ENCODE results near the gene CPNE7.
"Not testable (repeated sequence)": the region's sequence is repeated elsewhere in the genome, so short reads cannot be mapped to it uniquely, and the experiment has no call there.

The CPNE7 gene

DNA sequence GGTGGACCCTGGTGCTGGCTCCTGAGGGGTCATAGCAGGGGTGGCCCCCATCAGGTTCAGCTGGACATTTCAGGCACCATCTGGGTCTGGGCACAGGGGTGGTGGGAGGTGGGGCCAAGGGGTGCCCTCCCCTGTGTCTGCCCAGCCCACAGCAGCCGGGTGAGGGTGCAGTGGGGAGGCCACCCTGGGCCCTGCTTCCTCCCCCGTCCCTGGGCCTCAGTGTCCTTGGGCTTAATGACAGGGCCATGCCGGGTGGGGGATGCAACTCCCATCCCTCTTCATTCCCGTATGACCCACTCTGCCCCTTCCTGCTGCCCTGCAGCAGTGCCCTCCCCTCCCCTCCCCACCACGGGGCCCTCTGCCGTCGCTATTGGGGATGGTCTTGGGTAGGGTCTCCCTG, 10.7 kb downstream of the CPNE7 start:
- no peak for DNase-seq

GRCh38 chr16:89586853-89587252, 11.3 kb downstream of the CPNE7 start:
- no peak for DNase-seq

DNA sequence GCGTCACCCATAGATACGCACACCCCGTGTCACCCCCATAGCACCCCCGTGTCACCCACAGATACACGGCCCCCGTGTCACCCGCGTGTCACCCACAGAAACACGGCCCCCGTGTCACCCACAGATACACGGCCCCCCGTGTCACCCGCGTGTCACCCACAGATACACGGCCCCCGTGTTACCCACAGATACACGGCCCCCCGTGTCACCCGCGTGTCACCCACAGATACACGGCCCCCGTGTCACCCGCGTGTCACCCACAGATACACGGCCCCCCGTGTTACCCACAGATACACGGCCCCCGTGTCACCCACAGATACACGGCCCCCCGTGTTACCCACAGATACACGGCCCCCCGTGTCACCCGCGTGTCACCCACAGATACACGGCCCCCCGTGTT, 12.1 kb downstream of the CPNE7 start:
- not testable (repeated sequence) for DNase-seq

GRCh38 chr16:89588413-89589109, 13.0 kb downstream of the CPNE7 start:
- no peak for DNase-seq

- no peak for DNase-seq
Observed at GRCh38 chr16:89589241-89589926, 13.8 kb downstream of the CPNE7 start.

DNA sequence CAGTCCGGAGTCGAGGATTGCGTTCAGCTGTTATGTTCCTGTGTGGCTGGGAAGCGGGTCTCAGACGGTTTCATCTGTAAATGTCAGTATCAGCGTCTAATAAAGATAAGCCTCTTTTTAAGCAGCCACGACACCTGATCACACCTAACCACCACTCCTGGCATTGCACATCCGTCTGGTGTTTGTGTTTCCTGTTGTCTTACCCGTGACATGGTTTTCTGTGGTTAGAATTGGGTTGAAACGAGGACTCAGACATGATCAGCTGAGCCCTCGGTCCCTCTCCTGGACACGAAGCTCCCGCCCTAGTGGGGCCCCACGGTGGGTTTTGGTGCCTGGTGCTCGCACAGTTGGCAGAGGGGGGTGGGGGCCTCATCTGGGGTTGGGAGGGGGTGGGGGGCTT, 18.3 kb downstream of the CPNE7 start:
- no peak for DNase-seq

- no peak for DNase-seq
Observed at GRCh38 chr16:89595330-89596060, 19.9 kb downstream of the CPNE7 start.

- DNase-seq, result no peak
Observed at GRCh38 chr16:89596061-89596689, 20.6 kb downstream of the CPNE7 start.

DNA sequence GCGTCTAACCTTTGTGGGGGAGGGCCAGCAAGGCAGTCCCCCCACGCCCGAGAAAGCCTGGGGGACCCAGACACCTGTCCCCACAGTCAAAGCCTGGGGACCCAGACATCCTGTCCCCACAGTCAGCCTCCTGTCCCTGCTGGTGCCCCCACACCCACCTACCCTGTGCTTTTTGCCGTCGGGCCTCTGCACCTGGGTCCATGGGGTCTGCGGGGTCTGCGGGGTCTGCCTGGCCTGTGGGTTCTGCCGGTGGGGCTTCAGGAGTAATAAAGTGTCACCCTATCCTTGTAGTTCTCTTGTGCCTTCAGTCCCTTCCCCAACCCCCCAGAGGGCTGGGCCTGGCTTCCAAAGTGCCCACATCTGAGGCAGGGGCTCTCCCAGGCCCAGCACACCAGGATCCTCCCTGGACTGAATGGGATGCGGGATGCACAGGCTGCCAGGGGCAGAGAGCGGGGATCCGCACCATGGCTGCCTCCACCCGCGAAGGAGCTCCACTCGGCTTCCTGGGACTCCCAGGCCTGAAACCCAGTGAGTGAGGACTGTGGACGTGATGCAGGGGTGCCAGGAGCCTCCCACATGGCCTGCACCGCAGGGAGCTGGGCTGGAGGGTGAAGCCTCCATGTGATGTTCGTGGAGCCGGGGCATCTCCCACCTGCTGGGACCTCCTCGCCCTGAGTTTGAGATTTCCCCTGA, 21.5 kb downstream of the CPNE7 start:
- no peak for DNase-seq

GRCh38 chr16:89598199-89598598, 22.6 kb downstream of the CPNE7 start:
- peak in 1 of 2 experiments; percentile 19 for DNase-seq

- peak in 1 of 2 experiments; percentile 58 for DNase-seq
Observed at GRCh38 chr16:89599451-89599858, 23.9 kb downstream of the CPNE7 start.

GRCh38 chr16:89599902-89600301, 24.3 kb downstream of the CPNE7 start:
- no peak for DNase-seq

- DNase-seq, result no peak
Observed at GRCh38 chr16:89600427-89600826, 24.9 kb downstream of the CPNE7 start.

DNA sequence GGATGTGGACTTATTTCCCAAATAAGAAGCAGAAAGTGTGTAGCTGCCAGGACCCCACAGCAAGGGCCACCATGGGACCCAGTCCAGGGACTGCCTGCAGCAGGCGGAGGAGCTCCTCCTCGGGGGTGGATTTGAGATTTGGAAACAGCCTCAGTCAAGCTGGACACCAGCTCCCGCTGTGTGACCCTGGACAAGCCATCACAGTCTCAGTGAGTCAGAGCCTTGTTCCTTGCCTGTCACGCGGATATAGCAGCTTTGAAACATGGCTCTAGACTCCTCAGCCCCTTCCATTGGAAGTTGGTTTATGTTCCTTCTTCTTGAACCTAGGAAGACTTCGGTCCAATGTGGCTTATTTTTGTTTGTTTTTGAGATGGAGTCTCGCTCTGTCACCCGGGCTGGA, 25.4 kb downstream of the CPNE7 start:
- DNase-seq, result no peak

DNA sequence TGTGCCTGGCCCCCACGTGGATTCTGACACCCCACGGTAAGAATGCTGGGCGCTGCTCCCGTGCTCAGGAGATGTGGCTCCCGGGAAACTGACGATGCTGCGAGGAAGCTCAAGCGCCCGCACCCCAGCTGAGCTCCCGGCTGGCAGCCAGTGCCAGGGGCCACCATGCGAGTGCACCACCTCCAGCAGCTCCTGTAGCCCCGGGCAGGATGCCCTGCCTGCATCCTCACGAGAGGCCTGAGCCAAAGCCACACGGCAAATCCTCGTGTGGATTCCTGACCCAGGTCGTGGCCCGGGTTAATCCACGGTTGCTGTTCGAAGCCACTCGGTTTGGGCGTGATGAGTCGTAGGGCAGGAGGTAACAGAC, 26.3 kb downstream of the CPNE7 start:
- no peak for DNase-seq

GRCh38 chr16:89602273-89602951, 26.9 kb downstream of the CPNE7 start:
- DNase-seq, result peak; percentile 53 to 75

GRCh38 chr16:89602952-89603590, 27.5 kb downstream of the CPNE7 start:
- no peak for DNase-seq

DNA sequence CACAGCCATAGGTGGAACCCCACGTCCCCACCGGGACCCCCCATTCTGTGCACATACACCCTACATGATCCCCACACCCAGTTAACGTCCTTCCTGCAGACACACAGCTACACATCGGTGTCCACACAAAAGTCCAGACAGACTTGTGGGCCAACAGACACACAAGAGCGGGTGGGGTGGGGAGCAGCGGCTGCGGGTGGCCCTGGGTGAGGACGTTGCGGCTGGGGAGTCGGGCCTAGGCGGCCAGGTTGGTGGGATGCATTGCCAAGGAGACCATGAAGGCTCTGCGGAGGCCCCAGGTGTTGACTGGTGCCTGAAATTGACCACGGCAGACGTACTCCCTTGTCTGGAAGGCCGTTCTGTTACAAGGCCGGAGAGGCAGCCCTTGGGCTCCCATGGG, 29.2 kb downstream of the CPNE7 start:
- no peak for DNase-seq

DNA sequence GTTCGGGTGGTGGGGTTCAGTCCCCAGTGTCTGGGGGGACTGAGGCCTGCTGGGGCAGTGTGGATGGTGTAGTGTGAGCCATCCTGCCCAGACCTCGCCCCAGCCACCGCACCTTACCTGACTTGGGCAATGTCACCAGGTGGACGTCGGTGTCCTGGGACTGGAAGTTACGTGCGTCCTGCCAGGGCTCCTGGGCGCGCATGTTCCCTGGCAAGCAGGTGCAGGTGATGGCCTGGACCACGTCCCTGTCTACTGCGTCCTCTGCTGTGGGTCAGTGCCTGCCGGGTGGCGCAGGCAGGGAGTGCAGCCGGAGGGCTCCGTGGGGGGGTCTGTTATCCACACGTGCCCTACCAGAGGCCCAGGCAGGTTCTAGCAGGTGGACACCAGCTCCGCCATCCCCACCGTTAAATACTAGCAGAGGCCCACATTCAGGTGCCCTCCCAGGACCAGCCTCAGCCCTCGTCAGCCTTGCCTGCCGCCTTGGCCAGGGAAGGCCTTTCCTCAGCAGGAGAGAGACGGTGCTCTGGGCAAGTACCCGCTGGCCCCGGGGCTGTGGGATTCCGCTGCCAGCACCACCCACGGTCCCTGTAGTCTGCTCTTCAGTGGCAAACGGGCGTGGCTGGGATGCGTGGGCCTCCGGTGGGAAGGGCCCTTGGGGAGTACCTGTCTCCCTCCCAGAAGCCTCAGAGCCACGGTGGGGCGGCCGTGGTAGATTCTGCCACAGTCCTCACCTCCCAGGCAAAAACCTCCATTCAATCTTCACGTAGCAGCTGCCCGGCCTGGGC, 29.8 kb downstream of the CPNE7 start:
- DNase-seq, result no peak

- no peak for DNase-seq
Observed at GRCh38 chr16:89606006-89606405, 30.4 kb downstream of the CPNE7 start.

DNA sequence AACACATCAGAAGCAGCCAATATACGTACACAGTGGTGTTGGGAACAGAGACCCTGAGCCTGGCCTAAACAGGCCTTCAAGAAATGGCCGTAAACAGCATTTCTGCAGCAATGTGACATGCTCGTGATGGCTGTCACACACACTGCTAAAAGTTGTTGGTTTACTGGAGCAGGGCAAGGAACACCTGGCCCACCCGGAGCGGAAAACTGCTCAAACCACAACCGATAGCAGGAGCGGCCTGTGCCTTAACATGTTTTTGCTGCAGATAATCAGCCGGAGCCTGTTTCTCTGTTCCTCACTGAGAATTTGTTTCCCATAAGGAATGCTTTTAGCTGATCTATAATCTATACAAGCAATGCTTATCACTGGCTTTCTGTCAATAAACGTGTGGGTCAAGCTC, 31.9 kb downstream of the CPNE7 start:
- no peak for DNase-seq
